Fibroblast of the aortic adventitia (primary cell): ENCODE data around the gene AKAP8L. TPM values are rescaled to one million over a fixed set of nuclear protein-coding genes. Genes with fewer than 3 reads are reported as not detected.
"Not testable (repeated sequence)": the region's sequence is repeated elsewhere in the genome, so short reads cannot be mapped to it uniquely, and the experiment has no call there.

ENCODE experiments used
- DNase-seq: peaks from one replicate; pipeline ENCODE4 v3.0.0-alpha.2; 2010; ENCODE audit warnings: low read depth
- H3K4me3 ChIP-seq: 2 replicates; pipeline ENCODE4 v1.5.1; 2011; ENCODE audit warnings: low read depth, mild to moderate bottlenecking, control low read depth, low read length, moderate library complexity
- CTCF ChIP-seq: IDR thresholded peaks from 2 replicates; pipeline ENCODE4 v1.5.1; 2011; ENCODE audit warnings: mild to moderate bottlenecking, low read length, control low read depth, inconsistent platforms; ENCODE audit not compliant: insufficient read depth
- total RNA-seq: library from RNA; depleted of rRNA; stranded (reverse); fragments of >200 nt; gene quantifications from 2 replicates; pipeline ENCODE4 v1.2.3, GENCODE V29; 2012; ENCODE audit warnings: low replicate concordance

The AKAP8L gene
- total RNA-seq, 1 donor, result 45.6 TPM

- no peak for DNase-seq
- TF ChIP-seq CTCF, result no peak
- H3K4me3 ChIP-seq, result no peak overlapping the region
Measured at GRCh38 chr19:15412832-15413231, 6.0 kb downstream of the AKAP8L start.

DNA sequence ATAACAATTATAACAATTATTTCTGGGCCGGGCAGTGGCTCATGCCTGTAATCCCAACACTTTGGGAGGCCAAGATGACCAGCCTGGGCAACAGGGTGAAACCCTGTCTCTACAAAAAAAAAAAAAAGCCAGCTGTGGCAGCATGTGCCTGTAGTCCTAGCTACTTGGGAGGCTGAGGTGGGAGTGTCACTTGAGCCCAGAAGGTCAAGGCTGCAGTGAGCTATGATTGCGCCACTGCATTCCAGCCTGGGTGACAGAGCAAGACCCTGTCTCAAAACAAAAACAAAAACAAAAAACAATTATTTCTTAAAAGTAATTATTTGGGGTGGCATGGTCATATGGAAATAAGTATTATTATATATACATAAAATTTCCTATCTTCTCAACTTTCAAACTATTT lies 7.4 kb downstream of the AKAP8L start:
- not testable (repeated sequence) for DNase-seq, H3K4me3 ChIP-seq

DNA sequence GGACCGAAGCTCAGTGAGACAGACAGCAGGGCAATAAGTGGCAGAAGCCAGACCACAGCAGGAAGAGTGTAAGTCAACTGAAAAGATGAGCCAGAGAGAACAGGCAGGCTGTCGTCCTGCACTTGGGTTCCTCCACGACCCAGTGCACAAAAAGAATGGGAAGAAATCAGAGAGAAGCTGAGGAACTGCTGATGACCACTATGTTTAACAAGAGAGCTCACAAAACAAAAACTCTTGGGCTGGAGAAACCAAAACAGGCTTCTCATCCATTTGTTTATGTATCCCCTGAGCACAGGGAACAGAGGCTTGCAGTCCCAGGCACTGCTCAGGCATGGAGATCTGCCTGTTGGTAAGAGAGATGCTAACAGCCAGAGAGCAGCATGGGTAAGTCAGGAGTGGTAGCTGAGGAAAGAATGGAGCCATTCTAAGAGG lies 14.0 kb downstream of the AKAP8L start:
- no peak for TF ChIP-seq CTCF
- no peak for DNase-seq
- no peak overlapping the region for H3K4me3 ChIP-seq

DNA sequence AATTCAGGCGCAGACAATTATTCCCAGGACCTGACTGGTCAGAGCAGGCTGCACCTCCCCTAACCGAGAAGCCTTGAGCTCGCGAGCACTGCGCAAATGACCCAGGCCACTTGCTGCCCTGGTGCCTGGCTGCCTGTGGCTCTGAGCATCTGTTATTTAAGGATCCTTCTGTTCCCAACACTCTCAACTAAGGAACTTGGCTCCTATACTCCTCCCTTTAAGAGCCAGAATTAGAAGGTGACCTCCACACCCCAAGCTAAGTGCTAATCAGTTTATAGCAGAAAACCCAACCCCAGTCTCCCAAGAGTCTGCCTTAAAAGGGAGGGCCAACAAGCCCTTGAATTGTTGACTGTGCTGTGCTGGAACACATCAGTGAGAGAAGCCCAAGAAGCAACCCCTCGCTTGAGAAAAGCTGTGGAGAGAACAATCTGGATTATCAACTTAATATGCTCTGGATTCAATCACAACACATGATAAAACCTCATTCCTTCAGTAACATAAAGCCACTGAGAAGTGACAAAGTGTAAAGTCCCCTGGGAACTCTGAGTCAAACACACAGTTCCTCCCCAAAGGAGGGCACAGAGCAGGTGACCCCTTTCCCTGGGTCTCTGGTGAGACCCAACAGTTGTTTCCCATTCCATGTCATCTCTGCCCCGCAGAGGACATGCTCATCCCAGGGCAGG lies 14.6 kb downstream of the AKAP8L start:
- TF ChIP-seq CTCF, result no peak
- DNase-seq, result no peak
- no peak overlapping the region for H3K4me3 ChIP-seq

GRCh38 chr19:15403151-15403531 lies 15.6 kb downstream of the AKAP8L start:
- no peak for TF ChIP-seq CTCF
- no peak overlapping the region for H3K4me3 ChIP-seq
- DNase-seq, result no peak

GRCh38 chr19:15402411-15403150 lies 16.2 kb downstream of the AKAP8L start:
- DNase-seq, result no peak
- no peak for TF ChIP-seq CTCF
- H3K4me3 ChIP-seq, result no peak overlapping the region

DNA sequence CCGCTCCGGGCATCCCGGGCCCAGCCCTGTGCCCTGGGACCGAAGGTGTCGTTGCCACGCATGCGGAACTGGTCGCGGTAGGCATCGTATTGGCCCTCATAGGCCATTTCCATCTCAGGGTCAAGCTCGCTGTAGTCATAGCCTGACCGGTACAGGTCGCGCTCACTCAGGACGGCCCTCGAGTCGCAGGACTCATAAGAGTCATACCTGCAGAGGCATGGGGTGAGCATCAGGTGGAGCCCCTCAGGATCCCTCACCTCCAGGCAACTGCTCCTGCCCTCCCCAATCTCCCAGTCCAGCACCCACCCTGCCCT lies 17.4 kb downstream of the AKAP8L start:
- no peak overlapping the region for H3K4me3 ChIP-seq
- TF ChIP-seq CTCF, result no peak
- no peak for DNase-seq
